ENCODE measurements around the gene SUPT3H.
"Not testable (repeated sequence)": the region's sequence is repeated elsewhere in the genome, so short reads cannot be mapped to it uniquely, and the experiment has no call there.

The SUPT3H gene

GRCh38 chr6:45300736-45301135 is 77.0 kb downstream of the SUPT3H start:
- H3K4me3 ChIP-seq (ENCODE audit: insufficient read length, low read depth) = no peak overlapping the region
- H3K27me3 ChIP-seq (ENCODE audit: insufficient read depth, insufficient read length) = no peaks in the 10 kb centered on the region
- no peaks in the 10 kb centered on the region for H3K36me3 ChIP-seq (ENCODE audit: insufficient read depth, insufficient read length, low read length)
- TF ChIP-seq ZNF274 (IDR thresholded peaks at IDR 0.05; ENCODE audit: low read depth, low read length) = no peak
- no peak for TF ChIP-seq YY1 (IDR thresholded peaks at IDR 0.05; ENCODE audit: insufficient read depth, insufficient read length)
- TF ChIP-seq SUZ12 (IDR thresholded peaks at IDR 0.05; ENCODE audit: extremely low read depth, insufficient read depth, insufficient read length) = no peak
- H3K4me1 ChIP-seq (ENCODE audit: insufficient read depth, insufficient read length) = no peaks in the 10 kb centered on the region
- no peak overlapping the region for H3K9ac ChIP-seq (ENCODE audit: insufficient read length, low read depth)
- DNase-seq (ENCODE audit: low read depth, low spot score) = no peak
- no peaks in the 10 kb centered on the region; the same call in 1 of the 2 replicates for H3K9me3 ChIP-seq (ENCODE audit: insufficient read depth, low read length)

- no peaks in the 10 kb centered on the region for H3K4me1 ChIP-seq (ENCODE audit: insufficient read depth, insufficient read length)
- H3K9me3 ChIP-seq (ENCODE audit: insufficient read depth, low read length) = no peaks in the 10 kb centered on the region
- no peak overlapping the region for H3K9ac ChIP-seq (ENCODE audit: insufficient read length, low read depth)
- no peaks in the 10 kb centered on the region for H3K27me3 ChIP-seq (ENCODE audit: insufficient read depth, insufficient read length)
- H3K36me3 ChIP-seq (ENCODE audit: insufficient read depth, insufficient read length, low read length) = no peaks in the 10 kb centered on the region
- DNase-seq (ENCODE audit: low read depth, low spot score) = no peak
- H3K4me3 ChIP-seq (ENCODE audit: insufficient read length, low read depth) = no peak overlapping the region
- TF ChIP-seq ZNF274 (IDR thresholded peaks at IDR 0.05; ENCODE audit: low read depth, low read length) (no peak), YY1 (IDR thresholded peaks at IDR 0.05; ENCODE audit: insufficient read depth, insufficient read length) (no peak), SUZ12 (IDR thresholded peaks at IDR 0.05; ENCODE audit: extremely low read depth, insufficient read depth, insufficient read length) (no peak)
These were observed 78.6 kb downstream of the SUPT3H start for GRCh38 chr6:45299096-45299581.

GRCh38 chr6:45297320-45297719 is 80.4 kb downstream of the SUPT3H start:
- H3K4me1 ChIP-seq (ENCODE audit: insufficient read depth, insufficient read length) = no peaks in the 10 kb centered on the region
- H3K36me3 ChIP-seq (ENCODE audit: insufficient read depth, insufficient read length, low read length) = no peaks in the 10 kb centered on the region
- no peak overlapping the region for H3K9ac ChIP-seq (ENCODE audit: insufficient read length, low read depth)
- no peaks in the 10 kb centered on the region for H3K27me3 ChIP-seq (ENCODE audit: insufficient read depth, insufficient read length)
- no peaks in the 10 kb centered on the region for H3K9me3 ChIP-seq (ENCODE audit: insufficient read depth, low read length)
- TF ChIP-seq YY1 (IDR thresholded peaks at IDR 0.05; ENCODE audit: insufficient read depth, insufficient read length) (no peak), ZNF274 (IDR thresholded peaks at IDR 0.05; ENCODE audit: low read depth, low read length) (no peak), SUZ12 (IDR thresholded peaks at IDR 0.05; ENCODE audit: extremely low read depth, insufficient read depth, insufficient read length) (no peak)
- DNase-seq (ENCODE audit: low read depth, low spot score) = no peak
- H3K4me3 ChIP-seq (ENCODE audit: insufficient read length, low read depth) = no peak overlapping the region

- H3K27me3 ChIP-seq (ENCODE audit: insufficient read depth, insufficient read length) = not testable (repeated sequence)
These were observed 83.6 kb downstream of the SUPT3H start for GRCh38 chr6:45294065-45294701.

GRCh38 chr6:45293306-45293705 is 84.4 kb downstream of the SUPT3H start:
- no peaks in the 10 kb centered on the region for H3K4me1 ChIP-seq (ENCODE audit: insufficient read depth, insufficient read length)
- H3K4me3 ChIP-seq (ENCODE audit: insufficient read length, low read depth) = no peak overlapping the region
- TF ChIP-seq ZNF274 (IDR thresholded peaks at IDR 0.05; ENCODE audit: low read depth, low read length) = no peak
- no peak for TF ChIP-seq YY1 (IDR thresholded peaks at IDR 0.05; ENCODE audit: insufficient read depth, insufficient read length)
- no peak for TF ChIP-seq SUZ12 (IDR thresholded peaks at IDR 0.05; ENCODE audit: extremely low read depth, insufficient read depth, insufficient read length)

More at GRCh38 chr6:45294065-45294701, 83.6 kb downstream of the SUPT3H start:
- H3K9me3 ChIP-seq (ENCODE audit: insufficient read depth, low read length); H3K4me1 ChIP-seq (ENCODE audit: insufficient read depth, insufficient read length); H3K9ac ChIP-seq (ENCODE audit: insufficient read length, low read depth); H3K4me3 ChIP-seq (ENCODE audit: insufficient read length, low read depth); H3K36me3 ChIP-seq (ENCODE audit: insufficient read depth, insufficient read length, low read length); DNase-seq (ENCODE audit: low read depth, low spot score): not testable (repeated sequence)

GRCh38 chr6:45289751-45290514 is 87.8 kb downstream of the SUPT3H start:
- Histone ChIP-seq H3K4me3 (ENCODE audit: insufficient read length, low read depth) (no peak overlapping the region), H3K9ac (ENCODE audit: insufficient read length, low read depth) (no peak overlapping the region), H3K27me3 (ENCODE audit: insufficient read depth, insufficient read length) (no peaks in the 10 kb centered on the region), H3K9me3 (ENCODE audit: insufficient read depth, low read length) (no peaks in the 10 kb centered on the region), H3K4me1 (ENCODE audit: insufficient read depth, insufficient read length) (no peaks in the 10 kb centered on the region), H3K36me3 (ENCODE audit: insufficient read depth, insufficient read length, low read length) (no peaks in the 10 kb centered on the region)
- DNase-seq (ENCODE audit: low read depth, low spot score) = no peak
- TF ChIP-seq YY1 (IDR thresholded peaks at IDR 0.05; ENCODE audit: insufficient read depth, insufficient read length) (no peak), ZNF274 (IDR thresholded peaks at IDR 0.05; ENCODE audit: low read depth, low read length) (no peak), SUZ12 (IDR thresholded peaks at IDR 0.05; ENCODE audit: extremely low read depth, insufficient read depth, insufficient read length) (no peak)

More at GRCh38 chr6:45293306-45293705, 84.4 kb downstream of the SUPT3H start:
- Histone ChIP-seq H3K9me3 (ENCODE audit: insufficient read depth, low read length) (no peaks in the 10 kb centered on the region), H3K27me3 (ENCODE audit: insufficient read depth, insufficient read length) (no peaks in the 10 kb centered on the region), H3K36me3 (ENCODE audit: insufficient read depth, insufficient read length, low read length) (no peaks in the 10 kb centered on the region), H3K9ac (ENCODE audit: insufficient read length, low read depth) (no peak overlapping the region)
- DNase-seq (ENCODE audit: low read depth, low spot score) = no peak

GRCh38 chr6:45286707-45287106 is 91.0 kb downstream of the SUPT3H start:
- not testable (repeated sequence) for DNase-seq (ENCODE audit: low read depth, low spot score); H3K36me3 ChIP-seq (ENCODE audit: insufficient read depth, insufficient read length, low read length); H3K27me3 ChIP-seq (ENCODE audit: insufficient read depth, insufficient read length); H3K4me3 ChIP-seq (ENCODE audit: insufficient read length, low read depth); H3K9me3 ChIP-seq (ENCODE audit: insufficient read depth, low read length); H3K9ac ChIP-seq (ENCODE audit: insufficient read length, low read depth); H3K4me1 ChIP-seq (ENCODE audit: insufficient read depth, insufficient read length)
